Left lung (tissue), 10 donors: ENCODE results near the gene PTN. TPM values are rescaled to one million over a fixed set of nuclear protein-coding genes. Genes with fewer than 3 reads are reported as not detected.
"Not testable (repeated sequence)": the region's sequence is repeated elsewhere in the genome, so short reads cannot be mapped to it uniquely, and the experiment has no call there.

Experiments used
- ATAC-seq: fragments of 200-7000 bp; cut with Tn5 transposase; one replicate; pipeline ENCODE4 v1.9.1; 2020; ENCODE audit warnings: moderate library complexity
- DNase-seq, 4 donors: peaks; one replicate each; pipeline ENCODE4 v3.0.0-alpha.2; 2013 to 2020
- H3K27ac ChIP-seq, 2 donors: fragments of 200-600 bp; sonication (generic) in 1 of 2; one replicate each; pipeline versions ENCODE4 v1.5.0 to v1.8.0; 2020 to 2021
- H3K27me3 ChIP-seq, 2 donors: fragments of 200-600 bp; sonication (generic) in 1 of 2; one replicate each; pipeline versions ENCODE4 v1.5.0 to v1.8.0; 2020 to 2021
- H3K36me3 ChIP-seq, 2 donors: fragments of 200-600 bp; sonication (generic) in 1 of 2; one replicate each; pipeline versions ENCODE4 v1.5.0 to v1.8.0; 2020 to 2021
- H3K4me1 ChIP-seq, 2 donors: fragments of 200-600 bp; one replicate each; pipeline ENCODE4 v1.8.0; 2021
- H3K4me3 ChIP-seq, 2 donors: fragments of 200-600 bp; sonication (generic) in 1 of 2; one replicate each; pipeline versions ENCODE4 v1.5.0 to v1.8.0; 2020 to 2021; ENCODE audit warnings: mild to moderate bottlenecking in 1 of 2
- H3K9me3 ChIP-seq, 2 donors: fragments of 200-600 bp; sonication (generic) in 1 of 2; one replicate each; pipeline versions ENCODE4 v1.5.0 to v1.8.0; 2020 to 2021
- CTCF ChIP-seq, 2 donors: fragments of 200-600 bp; sonication (generic) in 1 of 2; IDR thresholded peaks; one replicate each; pipeline versions ENCODE4 v1.5.0 to v1.8.0; 2021; ENCODE audit warnings: antibody characterized with exemption in 2 of 2
- intact Hi-C, 2 donors: fragments of 100-400 bp; cut with DNase I; formaldehyde crosslinking; loops; one replicate each; pipeline versions ENCODE4 v1.11.2 to v1.14.2; 2022
- polyA plus RNA-seq, 6 donors: library from polyadenylated mRNA; unstranded; fragments of 120-200 nt; gene quantifications; one replicate each; pipeline ENCODE4 v1.2.1, GENCODE V29; 2013; ENCODE audit not compliant: insufficient read length in 6 of 6
- total RNA-seq, 2 donors: library from RNA; stranded (reverse); fragmentation: NEBNext Ultra II Directional; extraction: Animal tissue kit (Norgen Biotek cat#: 25700); gene quantifications; one replicate each; pipeline ENCODE4 v1.2.1, GENCODE V29; 2021
- donor health status: DM: no; HTN: yes; CAD: no.
- donor health status: DM: no; HTN: no; CAD: no.

The PTN gene
- total and polyA plus RNA-seq, 8 donors, result 2.1 to 85.1 (median 62.0) TPM

GRCh38 chr7:137203351-137203750 is 140.2 kb downstream of the PTN start:
- H3K4me1 ChIP-seq, result no peaks in the 10 kb centered on the region
- H3K27me3 ChIP-seq, result no peaks in the 10 kb centered on the region
- TF ChIP-seq CTCF (IDR thresholded peaks at IDR 0.05), result no peak
- no peak for ATAC-seq
- H3K9me3 ChIP-seq, result peaks cover 0 to 11% of the 10 kb centered on the region in 2 donors
- no peak overlapping the region for H3K4me3 ChIP-seq
- intact Hi-C loops, result no loop called here
- no peak for DNase-seq
- H3K27ac ChIP-seq, result no peak overlapping the region
- H3K36me3 ChIP-seq, result no peaks in the 10 kb centered on the region

GRCh38 chr7:137196648-137197047 is 146.9 kb downstream of the PTN start:
- no peak for TF ChIP-seq CTCF (IDR thresholded peaks at IDR 0.05)
- H3K27me3 ChIP-seq, result no peaks in the 10 kb centered on the region
- no peak overlapping the region for H3K4me3 ChIP-seq
- intact Hi-C loops, result no loop called here
- DNase-seq (no peak), ATAC-seq (no peak)
- no peaks in the 10 kb centered on the region for H3K36me3 ChIP-seq
- H3K4me1 ChIP-seq, result no peaks in the 10 kb centered on the region
- H3K27ac ChIP-seq, result no peak overlapping the region
- no peaks in the 10 kb centered on the region for H3K9me3 ChIP-seq

GRCh38 chr7:137195996-137196395 is 147.5 kb downstream of the PTN start:
- intact Hi-C loops, result no loop called here
- DNase-seq (no peak), ATAC-seq (no peak)

GRCh38 chr7:137181619-137182018 is 161.9 kb downstream of the PTN start:
- intact Hi-C loops, H3K9me3 ChIP-seq, H3K36me3 ChIP-seq, H3K27ac ChIP-seq, ATAC-seq, H3K4me3 ChIP-seq, H3K27me3 ChIP-seq, H3K4me1 ChIP-seq: not testable (repeated sequence)
- peak in 1 of 4 donors; percentile 19 for DNase-seq

More at GRCh38 chr7:137195996-137196395, 147.5 kb downstream of the PTN start:
- no peak for TF ChIP-seq CTCF (IDR thresholded peaks at IDR 0.05)
- H3K27ac ChIP-seq, result no peak overlapping the region
- H3K4me1 ChIP-seq, result no peaks in the 10 kb centered on the region
- no peaks in the 10 kb centered on the region for H3K36me3 ChIP-seq
- H3K27me3 ChIP-seq, result no peaks in the 10 kb centered on the region
- H3K9me3 ChIP-seq, result peaks cover 0 to 2% of the 10 kb centered on the region in 2 donors
- H3K4me3 ChIP-seq, result no peak overlapping the region
